HCT116 (cell line): ENCODE measurements around the gene WDR27. TPM values are rescaled to one million over a fixed set of nuclear protein-coding genes. Genes with fewer than 3 reads are reported as not detected.
"Not testable (repeated sequence)": the region's sequence is repeated elsewhere in the genome, so short reads cannot be mapped to it uniquely, and the experiment has no call there.

Experiments used
- ATAC-seq: fragments of 200-7000 bp; cut with Tn5 transposase; 2 replicates; pipeline ENCODE4 v1.9.1; 2020; ENCODE audit warnings: mild to moderate bottlenecking, moderate library complexity
- BruUV-seq: library from RNA; stranded (reverse); fragments of 400-500 nt; replicated peaks from 2 replicates; lab custom pipeline; 2021; lab: Mats Ljungman, UMichigan
- CTCF ChIA-PET: fragments of 300-600 bp; sonication (Branson Sonifier 250); formaldehyde crosslinking; loops from one replicate; lab custom pipeline; 2021; ENCODE audit warnings: antibody characterized with exemption; lab: Charles Lee
- POLR2A ChIA-PET: fragments of 300-600, 350-600 bp; sonication (Branson Sonifier 250); formaldehyde crosslinking; loops from one replicate; lab custom pipeline; 2021; ENCODE audit warnings: antibody characterized with exemption; lab: Charles Lee
- RAD21 ChIA-PET, 2 experiments: fragments of 300-600 bp; sonication (Branson Sonifier 250); formaldehyde crosslinking; loops; one replicate each; lab custom pipeline; 2023; ENCODE audit warnings: low total read pairs in 2 of 2; ENCODE audit not compliant: uncharacterized antibody in 2 of 2, unreplicated experiment in 2 of 2, low non-redundant PET in 1 of 2; lab: Charles Lee
- DNase-seq: peaks from one replicate; pipeline ENCODE4 v3.0.0-alpha.2; 2010; ENCODE audit warnings: low read depth, low spot score
- H2AFZ ChIP-seq: fragments of 200-600 bp; shearing (Covaris generic), sonication (generic); 2 replicates; pipeline ENCODE4 v1.6.1; 2017; ENCODE audit warnings: low read depth, mixed run types, mixed read lengths, antibody characterized with exemption, low read length; ENCODE audit not compliant: poor library complexity, severe bottlenecking
- H3K27ac ChIP-seq: 2 replicates; pipeline ENCODE4 v1.5.1; 2012; ENCODE audit warnings: low read depth, low read length
- H3K27me3 ChIP-seq: fragments of 200-600 bp; sonication (generic); 2 replicates; pipeline ENCODE4 v1.6.1; 2016; ENCODE audit warnings: mixed run types, low read length, mixed read lengths; ENCODE audit not compliant: insufficient read depth
- H3K36me3 ChIP-seq, 2 experiments: fragments of 200-500 bp in 1 of 2; fragments of 200-600 bp in 1 of 2; sonication (Bioruptor generic) in 1 of 2; sonication (generic) in 1 of 2; 2 replicates each; pipeline versions ENCODE4 v1.5.1 to v1.6.1; 2014 to 2016; ENCODE audit warnings: low read length in 2 of 2, inconsistent platforms in 1 of 2, mixed read lengths in 1 of 2, mixed run types in 1 of 2; ENCODE audit not compliant: insufficient read depth in 2 of 2, control insufficient read depth in 1 of 2
- H3K4me1 ChIP-seq, 2 experiments: fragments of 200-600 bp in 1 of 2; sonication (generic) in 1 of 2; 2 replicates each; pipeline versions ENCODE4 v1.5.1 to v1.6.1; 2012 to 2017; ENCODE audit warnings: low read length in 2 of 2, inconsistent platforms in 1 of 2, mild to moderate bottlenecking in 1 of 2, mixed read lengths in 1 of 2, mixed run types in 1 of 2, moderate library complexity in 1 of 2; ENCODE audit not compliant: insufficient read depth in 2 of 2, control insufficient read depth in 1 of 2
- H3K4me2 ChIP-seq: fragments of 200-600 bp; sonication (generic); 2 replicates; pipeline ENCODE4 v1.6.1; 2017; ENCODE audit warnings: mixed run types, low read length, mixed read lengths
- H3K4me3 ChIP-seq, 2 experiments: fragments of 200-600 bp in 1 of 2; sonication (generic) in 1 of 2; replicated peaks in 1 of 2; 2 replicates each; pipeline ENCODE4 v1.5.1; 2011 to 2016; ENCODE audit warnings: low read length in 2 of 2, control low read depth in 1 of 2, low read depth in 1 of 2, mild to moderate bottlenecking in 1 of 2, mixed read lengths in 1 of 2, mixed run types in 1 of 2
- H3K79me2 ChIP-seq: fragments of 200-600 bp; sonication (generic); 2 replicates; pipeline ENCODE4 v1.6.1; 2017; ENCODE audit warnings: mild to moderate bottlenecking, mixed run types, low read length, moderate library complexity, mixed read lengths; ENCODE audit not compliant: insufficient read depth
- H3K9ac ChIP-seq: fragments of 200-600 bp; sonication (generic); 2 replicates; pipeline ENCODE4 v1.6.1; 2016; ENCODE audit warnings: low read length, mixed read lengths
- H3K9me2 ChIP-seq: fragments of 200-600 bp; sonication (generic), shearing (Covaris generic); 2 replicates; pipeline ENCODE4 v1.6.1; 2017; ENCODE audit warnings: mixed run types, mild to moderate bottlenecking, moderate library complexity; ENCODE audit not compliant: insufficient read depth
- H3K9me3 ChIP-seq, 2 experiments: fragments of 200-500 bp in 1 of 2; fragments of 200-600 bp in 1 of 2; sonication (Bioruptor generic) in 1 of 2; sonication (generic) in 1 of 2; 2 replicates each; pipeline ENCODE4 v1.6.1; 2014 to 2017; ENCODE audit warnings: low read length in 2 of 2, mixed read lengths in 2 of 2, inconsistent platforms in 1 of 2, low read depth in 1 of 2, mild to moderate bottlenecking in 1 of 2, mixed run types in 1 of 2, moderate library complexity in 1 of 2; ENCODE audit not compliant: control insufficient read depth in 1 of 2, insufficient read depth in 1 of 2
- H4K20me1 ChIP-seq: fragments of 200-600 bp; sonication (generic), shearing (Covaris generic); 2 replicates; pipeline ENCODE4 v1.6.1; 2017; ENCODE audit warnings: mixed run types, mild to moderate bottlenecking, moderate library complexity; ENCODE audit not compliant: insufficient read depth
- CEBPB ChIP-seq: IDR thresholded peaks from 2 replicates; pipeline ENCODE4 v1.6.1; 2012; ENCODE audit warnings: low read depth
- intact Hi-C: fragments of 100-400 bp; cut with micrococcal nuclease; formaldehyde crosslinking; loops from 2 replicates; pipeline ENCODE4 v1.10.0; 2022
- total RNA-seq: library from RNA; stranded (reverse); gene quantifications from one replicate; pipeline ENCODE4 v1.2.1, GENCODE V29; 2021; ENCODE audit not compliant: unreplicated experiment

The WDR27 gene
- total RNA-seq, 1 experiment from 2014 or later, result 60.6 TPM

- Histone ChIP-seq H2AFZ (no peak overlapping the region), H3K4me1 (no peaks in the 10 kb centered on the region), H4K20me1 (no peaks in the 10 kb centered on the region), H3K79me2 (no peaks in the 10 kb centered on the region), H3K9me2 (no peaks in the 10 kb centered on the region), H3K4me3 (no peak overlapping the region), H3K36me3 (no peaks in the 10 kb centered on the region), H3K27me3 (no peaks in the 10 kb centered on the region), H3K27ac (no peak overlapping the region), H3K9ac (no peak overlapping the region), H3K4me2 (no peak overlapping the region), H3K9me3 (peaks cover 0 to 3% of the 10 kb centered on the region in 2 experiments; a peak in 1 of 4 replicates)
- TF ChIP-seq CEBPB, result no peak
- no TSS peak for BruUV-seq
- ChIA-PET POLR2A (no interaction called here), CTCF (no interaction called here), RAD21 (no interaction called here)
- intact Hi-C loops, result no loop called here
- DNase-seq, result no peak
- no peak for ATAC-seq
Observed at GRCh38 chr6:169469028-169469427, 232.8 kb downstream of the WDR27 start.

GRCh38 chr6:169467755-169468154 lies 234.1 kb downstream of the WDR27 start:
- H3K4me2 ChIP-seq, H3K4me3 ChIP-seq, H3K79me2 ChIP-seq, DNase-seq, H4K20me1 ChIP-seq, H3K9me2 ChIP-seq, H2AFZ ChIP-seq, CTCF ChIA-PET, BruUV-seq, H3K9ac ChIP-seq, RAD21 ChIA-PET, POLR2A ChIA-PET, H3K36me3 ChIP-seq, H3K27ac ChIP-seq, H3K4me1 ChIP-seq, ATAC-seq, H3K9me3 ChIP-seq, H3K27me3 ChIP-seq, intact Hi-C loops: not testable (repeated sequence)

- BruUV-seq, ATAC-seq, H3K9me3 ChIP-seq, CTCF ChIA-PET, H3K36me3 ChIP-seq, H2AFZ ChIP-seq, H3K9me2 ChIP-seq, H3K9ac ChIP-seq, H3K27ac ChIP-seq, intact Hi-C loops, H3K4me3 ChIP-seq, H3K4me1 ChIP-seq, H3K79me2 ChIP-seq, H4K20me1 ChIP-seq, DNase-seq, H3K4me2 ChIP-seq, POLR2A ChIA-PET, RAD21 ChIA-PET, H3K27me3 ChIP-seq: not testable (repeated sequence)
Observed at GRCh38 chr6:169466256-169466655, 235.6 kb downstream of the WDR27 start.
